Inflammatory macrophage treated with lipopolysaccharide for 1 hour (primary cell): Measurements from ENCODE around the gene SLC9A3.

Experiments used
- DNase-seq, 2 donors: peaks; one replicate each; pipeline ENCODE4 v3.0.0-alpha.2; 2020 to 2022

SLC9A3 gene

DNA sequence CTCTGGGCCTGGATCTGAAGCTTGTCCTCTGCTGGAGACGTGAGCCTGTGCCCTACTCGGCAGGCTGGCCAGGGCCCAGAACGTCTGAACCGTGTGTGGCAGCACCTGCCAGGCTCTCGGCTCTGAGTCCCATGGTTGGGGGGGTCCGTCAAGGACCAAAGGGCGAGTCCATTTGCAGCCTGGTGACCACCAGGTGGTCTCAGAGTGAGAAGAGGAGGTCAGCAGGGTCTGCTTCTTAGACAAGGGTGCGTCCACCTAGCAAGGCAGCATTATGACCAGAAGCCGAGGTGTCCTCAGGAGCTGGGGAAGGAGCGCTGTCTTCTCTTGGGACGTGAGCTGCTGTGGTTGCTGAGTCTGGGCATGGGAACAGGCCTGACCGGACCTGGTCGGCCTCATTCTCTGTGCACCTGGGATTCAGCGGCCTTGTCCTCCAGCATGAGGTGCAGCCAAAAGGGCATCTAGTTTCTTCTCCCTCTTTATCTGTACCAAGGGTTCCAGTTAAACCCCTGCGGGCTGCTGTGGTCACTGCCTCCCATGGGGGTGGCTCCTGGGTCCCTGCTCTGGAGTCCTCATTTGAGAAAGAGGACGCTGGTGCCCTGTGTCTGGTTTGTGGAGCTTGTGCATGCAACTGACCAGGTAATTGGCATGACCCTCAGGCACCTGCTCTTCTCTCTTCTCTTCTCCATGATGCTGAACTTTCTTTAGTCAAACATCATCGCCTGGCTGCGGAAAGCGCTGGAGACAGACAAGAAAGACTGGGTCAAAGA, 66.9 kb downstream of the SLC9A3 start:
- DNase-seq = no peak

DNA sequence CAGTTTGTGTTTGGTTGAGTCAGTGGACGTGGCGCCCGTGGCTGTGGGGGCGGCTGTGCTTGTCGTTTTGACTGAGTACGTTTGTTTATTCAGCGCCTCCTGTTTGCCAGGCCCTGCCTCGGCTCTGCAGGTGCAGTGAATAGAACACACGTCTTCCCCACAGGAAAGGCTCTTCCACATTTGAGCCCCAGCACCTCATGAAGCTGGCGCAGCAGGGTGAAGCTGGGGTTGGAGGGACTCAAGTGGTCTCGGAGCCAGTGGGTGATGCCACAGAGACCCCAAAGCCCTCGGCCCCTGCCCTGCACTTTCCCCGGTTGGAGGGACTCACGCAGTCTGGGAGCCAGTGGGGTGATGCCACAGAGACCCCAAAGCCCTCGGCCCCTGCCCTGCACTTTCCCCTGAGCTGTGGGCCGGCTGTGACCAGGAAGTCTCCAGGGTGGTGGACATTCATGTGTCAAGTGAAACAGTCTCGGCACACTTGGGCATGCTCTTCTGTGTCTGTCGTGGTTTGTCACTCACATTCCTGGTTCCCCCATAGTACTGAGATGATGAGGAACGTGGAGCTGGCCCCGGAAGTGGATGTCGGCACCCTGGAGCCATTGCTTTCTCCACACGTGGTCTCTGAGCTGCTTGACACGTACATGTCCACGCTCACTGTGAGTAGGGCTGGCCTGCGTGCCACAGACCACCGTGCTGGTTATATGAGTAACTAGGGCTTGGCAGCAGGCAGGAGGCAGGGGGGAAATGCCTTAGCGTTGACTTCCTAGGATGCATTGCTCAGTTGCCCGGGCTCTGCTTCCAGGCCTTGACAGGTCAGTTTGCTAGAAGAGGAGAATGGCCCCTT, 67.7 kb downstream of the SLC9A3 start:
- no peak for DNase-seq

DNA sequence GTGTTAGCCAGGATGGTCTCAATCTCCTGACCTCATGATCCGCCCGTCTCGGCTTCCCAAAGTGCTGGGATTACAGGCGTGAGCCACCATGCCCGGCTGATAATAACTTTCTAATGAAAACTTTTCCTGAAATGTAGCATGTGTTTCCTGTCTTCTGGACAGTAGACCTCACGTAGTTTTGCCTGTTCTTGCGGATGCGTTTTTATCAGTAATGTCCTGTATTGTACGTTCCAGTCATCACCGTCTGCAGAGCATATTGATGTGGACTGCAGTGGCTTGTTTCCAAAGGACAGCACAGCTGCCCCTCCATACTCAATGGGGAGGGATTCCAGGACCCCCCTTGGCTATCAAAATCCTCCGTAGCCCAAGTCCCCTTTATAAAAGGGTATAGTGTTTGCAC, 68.4 kb downstream of the SLC9A3 start:
- DNase-seq = no peak

DNA sequence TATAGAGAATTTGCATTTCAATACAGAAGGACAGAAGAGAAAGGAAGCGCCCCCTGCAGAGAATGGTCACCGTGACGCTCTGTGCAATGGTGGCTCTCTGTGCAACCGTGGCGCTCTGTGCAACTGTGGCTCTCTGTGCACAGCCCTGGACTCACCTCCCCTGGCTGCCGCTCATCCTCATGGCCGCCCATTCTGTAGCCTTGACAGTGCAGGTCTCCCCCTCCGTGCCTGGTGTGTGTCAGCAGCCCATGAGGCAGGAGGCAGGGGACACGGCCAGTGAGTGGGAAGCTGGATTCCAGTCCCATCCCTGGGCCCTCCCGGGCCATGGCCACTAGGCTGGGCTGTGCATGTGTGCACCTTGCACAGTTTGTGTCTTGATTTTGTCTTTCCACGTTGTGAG, 69.3 kb downstream of the SLC9A3 start:
- no peak for DNase-seq

DNA sequence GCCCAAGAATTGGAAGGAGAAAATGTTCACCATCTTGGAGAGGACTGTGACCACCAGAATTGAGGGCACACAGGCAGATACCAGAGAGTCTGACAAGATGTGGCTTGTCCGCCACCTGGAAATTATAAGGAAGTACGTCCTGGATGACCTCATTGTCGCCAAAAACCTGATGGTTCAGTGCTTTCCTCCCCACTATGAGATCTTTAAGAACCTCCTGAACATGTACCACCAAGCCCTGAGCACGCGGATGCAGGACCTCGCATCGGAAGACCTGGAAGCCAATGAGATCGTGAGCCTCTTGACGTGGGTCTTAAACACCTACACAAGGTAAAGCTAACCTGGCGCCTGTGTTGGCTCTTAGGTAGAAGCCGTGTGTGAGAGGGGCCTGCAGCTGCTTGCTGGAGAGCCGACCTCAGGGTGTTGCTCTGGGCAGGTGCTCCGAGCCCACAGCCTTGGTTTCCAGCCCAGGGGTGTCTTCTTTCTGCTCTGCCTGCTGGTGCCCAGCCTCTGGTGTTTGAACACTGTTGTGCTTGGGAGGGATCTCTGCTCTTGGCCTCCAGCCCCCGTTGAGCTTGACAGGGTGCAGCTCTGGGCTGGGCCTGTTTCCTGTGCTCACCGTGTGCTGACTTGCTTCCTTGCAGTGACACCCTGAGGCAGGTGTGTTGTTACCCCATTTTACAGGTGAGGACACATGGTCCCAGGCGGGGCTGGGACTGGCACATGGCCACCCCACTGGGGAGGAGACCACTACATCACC, 70.3 kb downstream of the SLC9A3 start:
- no peak for DNase-seq

DNA sequence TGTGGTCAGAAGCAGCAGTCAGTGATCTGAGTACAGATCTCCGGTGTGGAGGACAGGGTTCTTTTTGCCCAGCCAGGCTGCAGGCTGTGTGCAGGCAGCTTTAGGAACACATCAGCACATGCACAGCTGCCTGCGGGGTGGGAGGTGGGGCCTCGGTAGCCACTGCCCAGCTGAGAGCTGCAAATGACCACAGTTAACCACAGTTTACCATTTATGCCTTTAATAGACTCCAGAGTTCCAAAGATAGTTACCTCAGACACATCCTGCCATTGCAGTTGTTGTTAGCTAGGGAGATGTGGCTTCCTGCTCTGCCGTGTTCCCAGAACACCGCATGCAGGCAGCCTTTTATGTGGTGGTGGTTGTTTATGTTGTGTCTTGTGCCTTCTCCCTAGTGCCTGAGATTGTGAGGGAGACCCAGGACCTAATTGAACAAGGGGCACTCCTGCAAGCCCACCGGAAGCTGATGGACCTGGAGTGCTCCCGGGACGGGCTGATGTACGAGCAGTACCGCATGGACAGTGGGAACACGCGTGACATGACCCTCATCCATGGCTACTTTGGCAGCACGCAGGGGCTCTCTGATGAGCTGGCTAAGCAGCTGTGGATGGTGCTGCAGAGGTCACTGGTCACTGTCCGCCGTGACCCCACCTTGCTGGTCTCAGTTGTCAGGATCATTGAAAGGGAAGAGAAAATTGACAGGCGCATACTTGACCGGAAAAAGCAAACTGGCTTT, 71.1 kb downstream of the SLC9A3 start:
- DNase-seq = no peak

DNA sequence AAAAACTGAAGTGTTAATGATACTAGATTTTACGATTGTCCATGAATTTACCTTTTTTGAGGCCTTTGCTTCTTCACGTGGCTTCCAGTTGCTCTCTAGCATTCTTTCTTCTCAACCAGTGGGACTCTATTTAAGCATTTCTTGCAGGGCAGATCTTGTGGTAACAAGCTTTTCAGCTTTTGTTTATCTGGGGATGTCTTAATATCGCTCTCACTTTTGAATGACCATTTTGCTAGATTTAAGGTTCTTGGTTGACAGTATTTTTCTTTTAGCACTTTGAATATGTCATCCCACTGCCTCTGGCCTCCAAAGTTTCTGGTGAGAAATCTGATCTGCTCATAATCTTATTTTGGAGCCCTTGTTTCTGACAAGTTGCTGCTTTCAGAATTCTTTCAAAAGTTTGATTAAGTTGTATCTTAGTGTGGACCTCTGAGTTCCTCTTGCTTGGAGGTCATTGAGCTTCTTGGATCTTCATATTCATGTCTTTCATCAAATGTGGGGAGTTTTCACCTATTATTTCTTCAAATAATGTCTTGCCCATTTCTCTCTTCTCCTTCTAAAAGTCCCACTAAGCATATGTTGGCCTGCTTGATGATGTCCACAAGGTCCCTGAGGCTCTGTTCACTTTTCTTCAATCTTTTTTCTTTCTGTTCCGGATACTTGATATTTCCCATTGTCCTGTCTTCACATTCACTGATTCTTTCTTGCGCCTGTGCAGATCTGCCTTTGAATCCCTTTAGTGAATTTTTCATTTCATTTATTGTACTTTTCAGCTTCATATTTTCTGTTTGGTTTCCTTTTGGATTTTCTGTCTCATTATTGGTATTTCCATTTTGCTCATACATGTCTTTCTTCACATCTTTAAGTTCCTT, 72.4 kb downstream of the SLC9A3 start:
- DNase-seq = no peak

DNA sequence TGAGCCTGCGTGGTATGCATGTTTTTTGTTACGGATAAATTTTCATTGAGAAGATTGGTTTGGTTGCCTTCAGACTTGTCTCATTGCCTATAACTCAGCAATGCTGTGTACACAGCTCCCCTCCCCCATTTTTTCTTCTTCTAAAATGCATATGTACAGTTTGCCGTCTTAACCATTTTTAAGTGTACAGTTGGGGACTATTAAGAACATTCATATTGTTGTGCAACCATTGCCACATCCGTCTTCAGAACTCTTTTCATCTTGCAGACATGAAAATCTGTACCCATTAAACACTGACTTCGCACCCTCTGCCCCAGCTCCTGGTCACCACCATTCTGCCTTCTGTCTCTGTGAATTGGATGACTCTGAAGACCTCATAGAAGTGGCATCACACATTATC, 75.1 kb downstream of the SLC9A3 start:
- DNase-seq = no peak

DNA sequence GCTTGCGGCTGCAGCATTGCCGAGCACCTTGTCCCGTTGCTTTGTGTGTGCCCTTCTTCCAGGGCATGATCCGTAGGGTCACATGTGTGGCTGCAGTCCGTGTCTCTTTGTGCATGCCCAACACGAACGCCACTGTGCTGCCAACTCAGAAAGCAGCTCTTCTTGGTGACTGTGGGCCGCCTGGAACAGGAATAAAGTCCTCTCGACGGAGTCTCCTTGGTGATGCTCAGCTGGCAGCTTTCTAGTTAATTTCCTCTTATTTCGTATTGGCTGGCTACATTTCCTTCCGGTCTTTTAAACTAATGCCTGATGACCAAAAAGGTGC, 75.5 kb downstream of the SLC9A3 start:
- DNase-seq = no peak

DNA sequence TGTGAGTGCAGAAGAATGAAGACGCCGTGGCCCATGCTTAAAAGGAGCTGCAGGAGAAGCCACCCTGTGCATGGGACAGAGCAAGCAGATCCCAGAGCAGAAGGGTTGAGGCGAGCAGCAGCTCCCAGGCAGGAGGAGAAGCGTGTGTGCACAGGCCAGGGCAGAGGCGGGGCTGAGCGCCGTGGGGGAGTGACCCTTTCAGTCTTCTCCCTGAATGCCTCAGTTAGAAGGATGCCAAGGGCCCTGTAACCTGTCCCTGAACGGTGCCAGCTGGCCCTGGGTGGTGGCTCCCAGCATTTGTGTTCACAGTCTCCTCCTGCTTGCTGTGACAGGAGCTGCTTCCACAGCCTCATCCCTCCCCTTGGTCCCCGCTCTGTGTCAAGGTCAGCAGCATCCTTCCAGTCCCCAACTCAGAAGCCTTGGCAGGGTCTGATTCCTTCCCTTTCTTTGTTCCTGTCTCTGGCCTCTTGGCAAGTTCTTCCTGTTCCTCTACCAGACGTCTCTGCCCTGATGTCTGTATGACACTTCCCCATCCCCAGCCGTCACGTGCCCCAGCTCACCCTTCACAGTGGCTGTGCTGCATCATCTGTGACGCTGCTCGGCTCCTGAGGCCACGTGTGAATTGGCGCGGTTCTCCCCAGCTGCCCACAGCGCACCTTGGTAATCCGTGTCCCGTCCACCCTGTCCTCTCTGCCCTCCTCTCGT, 76.0 kb downstream of the SLC9A3 start:
- peak; percentile 72 to 81 for DNase-seq

DNA sequence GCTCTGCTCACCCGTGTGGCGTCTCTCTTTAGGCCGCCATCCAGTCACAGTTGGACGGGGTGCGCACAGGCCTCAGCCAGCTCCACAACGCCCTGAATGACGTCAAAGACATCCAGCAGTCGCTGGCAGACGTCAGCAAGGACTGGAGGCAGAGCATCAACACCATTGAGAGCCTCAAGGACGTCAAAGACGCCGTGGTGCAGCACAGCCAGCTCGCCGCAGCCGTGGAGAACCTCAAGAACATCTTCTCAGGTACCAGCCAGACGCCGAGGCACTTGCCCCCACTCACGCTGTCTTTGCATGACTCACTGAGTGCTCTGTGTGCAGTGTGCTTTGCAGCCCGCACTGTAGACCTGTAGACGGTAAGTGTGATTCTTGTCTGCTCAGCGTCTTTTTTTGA, 76.7 kb downstream of the SLC9A3 start:
- DNase-seq = no peak

DNA sequence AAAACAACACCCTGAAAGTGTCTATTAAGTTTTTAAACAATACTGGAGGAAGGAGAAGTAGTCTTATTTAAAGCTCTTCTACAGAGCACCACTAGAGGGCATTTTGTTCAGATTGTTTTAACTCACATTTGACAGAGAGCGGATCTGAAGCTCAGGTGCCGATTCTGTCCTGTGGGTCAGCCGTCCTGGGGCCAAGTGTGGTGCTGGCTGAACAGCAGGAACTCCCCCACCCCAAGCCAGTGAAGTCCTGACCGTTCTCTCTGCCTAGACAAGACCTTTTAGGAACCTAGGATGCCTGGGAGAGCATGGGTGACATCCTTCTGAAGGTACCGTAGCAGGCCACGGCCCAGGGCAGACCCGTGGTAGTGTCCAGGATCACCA, 77.4 kb downstream of the SLC9A3 start:
- DNase-seq = peak; percentile 36 to 61

DNA sequence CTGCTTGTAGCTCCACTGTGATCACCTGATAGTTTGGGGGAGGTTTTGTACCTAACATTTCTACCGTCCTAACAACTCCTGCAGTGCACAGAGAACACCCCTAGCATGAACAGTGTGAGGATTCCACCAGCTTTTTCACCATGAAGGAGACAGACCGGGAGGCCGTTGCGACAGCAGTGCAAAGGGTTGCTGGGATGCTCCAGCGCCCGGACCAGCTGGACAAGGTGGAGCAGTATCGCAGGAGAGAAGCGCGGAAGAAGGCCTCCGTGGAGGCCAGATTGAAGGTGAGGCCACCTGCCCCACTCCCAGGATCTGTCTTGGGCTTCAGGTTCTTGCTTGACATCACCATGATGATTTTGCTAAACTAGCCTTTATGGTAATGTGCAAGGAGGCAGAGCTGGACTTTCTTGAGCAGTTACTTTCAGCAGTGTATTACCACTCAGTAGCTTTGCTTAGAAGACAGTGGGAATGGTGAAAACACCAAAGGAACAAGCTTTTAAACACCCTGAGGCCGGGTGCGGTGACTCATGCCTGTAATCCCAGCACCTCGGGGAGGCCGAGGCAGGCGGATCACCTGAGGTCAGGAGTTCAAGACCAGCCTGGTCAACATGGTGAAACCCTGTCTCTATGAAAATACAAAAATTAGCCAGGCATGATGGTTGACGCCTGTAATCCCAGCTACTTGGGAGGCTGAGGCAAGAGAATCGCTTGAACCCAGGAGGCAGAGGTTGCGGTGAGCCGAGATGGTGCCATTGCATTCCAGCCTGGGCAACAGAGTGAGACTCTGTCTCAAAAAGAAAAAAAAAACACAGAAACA, 78.0 kb downstream of the SLC9A3 start:
- DNase-seq = no peak

DNA sequence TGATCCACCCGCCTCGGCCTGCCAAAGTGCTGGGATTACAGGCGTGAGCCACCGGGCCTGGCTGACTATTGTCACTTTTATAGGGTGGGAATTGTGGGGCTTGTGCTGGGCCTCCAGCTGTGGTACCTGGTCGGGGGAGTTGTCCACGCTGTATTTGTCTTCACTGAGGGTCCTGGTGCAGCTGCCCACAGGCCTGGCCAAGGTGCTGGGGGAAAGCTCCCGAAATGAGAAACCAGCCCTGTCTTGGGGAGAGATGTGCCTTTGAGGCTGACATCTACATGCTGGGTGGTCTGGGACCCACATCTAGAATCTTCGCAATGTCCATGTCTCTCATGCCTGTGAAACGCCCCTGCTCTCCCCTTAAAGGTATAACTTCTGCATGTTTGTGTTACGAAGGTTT, 78.7 kb downstream of the SLC9A3 start:
- DNase-seq = no peak

DNA sequence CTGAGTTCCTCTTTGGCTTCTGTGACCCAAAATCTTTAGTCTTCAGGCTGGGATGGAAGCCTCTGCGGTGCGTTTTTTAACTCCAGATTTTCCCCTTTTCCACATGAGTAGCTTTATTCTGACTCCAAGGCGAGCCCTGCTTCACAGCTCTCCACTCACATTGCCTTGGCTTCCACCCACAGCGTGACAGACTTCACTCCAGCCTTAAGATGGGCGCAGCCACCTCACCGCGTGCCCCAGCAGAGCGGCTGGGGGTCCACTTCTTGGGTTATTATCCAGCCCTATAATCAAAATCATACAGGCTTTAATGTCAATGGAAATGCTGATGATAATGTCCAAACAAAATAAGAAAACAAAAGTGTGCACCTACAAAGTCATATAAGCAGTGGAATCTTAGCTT, 80.0 kb downstream of the SLC9A3 start:
- no peak for DNase-seq

DNA sequence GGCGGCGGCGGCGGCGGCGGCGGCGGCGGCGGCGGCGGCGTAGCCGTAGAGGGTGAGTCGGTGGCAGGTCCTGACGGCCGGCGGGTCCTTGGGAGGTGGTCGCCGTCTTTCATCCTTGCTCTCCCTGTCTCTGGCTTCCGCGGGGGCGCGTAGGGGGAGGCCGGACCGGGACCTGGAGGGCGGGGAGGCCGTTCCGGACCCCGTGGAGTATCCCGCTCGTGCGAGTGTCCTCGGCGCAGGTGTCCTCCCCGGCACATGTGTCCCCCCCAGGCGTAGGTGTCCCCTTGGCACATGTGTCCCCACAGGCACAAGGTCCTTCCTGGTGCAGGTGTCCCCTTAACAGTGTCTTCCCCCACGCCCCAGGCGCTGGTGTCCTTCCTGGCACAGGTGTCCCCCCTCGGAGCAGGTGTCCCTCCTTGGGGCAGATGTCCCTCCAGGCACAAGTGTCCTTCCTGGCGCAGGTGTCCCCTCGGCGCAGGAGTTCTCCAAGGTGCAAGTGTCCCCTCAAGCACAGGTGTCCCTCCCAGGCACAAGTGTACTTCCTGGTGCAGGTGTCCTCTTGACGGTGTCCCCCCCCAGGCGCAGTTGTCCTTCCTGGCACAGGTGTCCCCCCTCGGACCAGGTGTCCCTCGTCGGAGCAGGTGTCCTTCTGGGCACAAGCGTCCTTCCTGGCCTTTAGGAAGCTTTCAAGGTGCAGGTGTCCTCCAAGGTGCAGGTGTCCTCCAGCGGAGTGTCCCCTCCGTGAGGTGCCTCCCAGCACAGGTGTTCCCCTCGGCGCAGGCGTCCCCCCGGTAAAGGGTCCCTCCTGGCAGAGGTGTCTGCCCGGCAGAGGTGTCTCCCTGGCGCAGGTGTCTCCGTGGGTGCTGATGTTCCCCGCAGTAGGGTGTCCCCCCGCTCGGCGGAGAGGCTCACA, 80.8 kb downstream of the SLC9A3 start:
- no peak for DNase-seq

DNA sequence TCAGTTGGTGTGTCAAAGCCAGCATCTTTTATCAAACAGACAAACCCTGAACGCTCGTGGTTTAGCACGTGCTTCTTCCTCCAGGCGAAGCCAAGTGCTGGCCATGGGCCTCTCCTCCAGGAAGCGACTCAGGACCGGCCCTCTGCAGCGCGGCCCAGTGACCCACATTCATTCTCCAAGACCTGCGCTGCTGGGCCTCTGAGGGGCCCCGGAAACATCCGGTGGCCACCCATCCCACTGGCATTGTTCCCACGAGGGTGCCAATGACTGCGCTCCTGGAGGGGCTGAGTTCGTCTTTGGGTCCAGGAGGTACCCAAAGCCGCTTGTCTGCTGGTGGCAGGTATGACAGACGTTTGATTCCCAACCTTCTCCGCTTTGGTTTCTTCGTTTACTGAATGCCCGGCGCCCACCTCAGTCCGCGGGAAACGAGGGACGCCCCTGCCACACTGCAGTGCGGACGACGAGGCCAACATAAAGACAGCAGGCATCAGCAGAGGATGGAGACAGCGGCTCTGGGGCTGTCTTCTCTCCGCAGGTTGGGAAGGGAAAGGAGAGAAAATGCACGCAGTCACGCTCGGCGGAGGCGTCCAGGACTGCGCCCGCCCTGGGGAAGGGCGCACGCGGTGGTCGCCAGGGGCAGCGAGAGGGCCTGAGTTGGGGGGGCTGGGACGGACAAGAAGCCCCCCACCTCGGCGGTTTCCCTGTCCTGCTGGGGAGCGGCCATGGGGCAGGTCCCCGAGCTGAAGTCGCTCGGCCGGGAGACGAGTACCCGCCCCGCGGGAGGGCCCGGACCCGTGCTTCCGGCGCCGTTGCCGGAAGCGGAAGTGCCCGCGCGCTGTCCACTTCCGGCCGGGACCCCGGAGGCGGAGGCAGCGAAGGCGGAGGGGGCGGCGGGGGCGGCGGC, 81.7 kb downstream of the SLC9A3 start, which contains the start of gene EXOC3:
TSS of gene EXOC3 (plus strand) at position 842 of the 904 bp plus-strand sequence. CDS start 3,030 bp downstream, outside the sequence.
- peak; percentile 56 to 64 for DNase-seq

DNA sequence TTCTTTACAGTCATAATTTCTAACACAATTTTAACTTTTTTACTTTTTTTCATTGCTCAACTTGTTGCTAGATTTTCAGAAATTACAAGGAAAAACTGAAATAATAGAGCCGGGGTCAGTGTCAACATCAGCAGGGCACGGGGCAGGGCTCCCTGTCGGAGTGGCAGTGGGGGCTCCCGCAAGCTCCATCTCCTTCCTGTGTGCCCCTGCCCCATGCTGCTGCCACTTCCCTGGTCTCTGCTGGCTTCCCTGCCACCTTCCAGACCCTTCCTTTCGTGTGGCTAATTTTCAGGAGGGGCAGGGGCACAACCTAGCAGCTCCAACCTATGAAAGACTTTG, 82.3 kb downstream of the SLC9A3 start:
- DNase-seq = no peak
